Activated naive CD4-positive, alpha-beta T cell treated with Interleukin-2 at 50 U/mL for 16 hours (primary cell): ENCODE measurements around the gene PKP1.

ENCODE experiments used
- DNase-seq: peaks from one replicate; pipeline ENCODE4 v3.0.0-alpha.2; 2020

Gene PKP1

DNA sequence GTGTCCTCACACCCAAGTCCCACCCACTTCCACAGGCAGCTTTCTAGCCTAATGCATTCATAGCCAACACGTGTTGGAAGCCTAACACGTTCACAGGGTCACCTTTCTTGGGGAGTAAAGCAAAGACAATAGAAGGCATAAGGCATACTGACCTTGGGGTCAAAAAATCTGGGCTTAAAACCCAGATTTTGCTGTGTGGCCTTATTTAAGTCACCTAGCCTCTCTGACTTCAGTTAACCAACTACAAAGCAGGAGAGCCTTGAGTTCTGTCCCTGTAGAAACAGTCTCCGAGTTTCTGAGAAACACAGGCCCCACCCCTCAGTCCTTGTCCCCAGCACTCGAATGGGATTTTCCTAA is 92.8 kb downstream of the PKP1 start:
- no peak for DNase-seq

DNA sequence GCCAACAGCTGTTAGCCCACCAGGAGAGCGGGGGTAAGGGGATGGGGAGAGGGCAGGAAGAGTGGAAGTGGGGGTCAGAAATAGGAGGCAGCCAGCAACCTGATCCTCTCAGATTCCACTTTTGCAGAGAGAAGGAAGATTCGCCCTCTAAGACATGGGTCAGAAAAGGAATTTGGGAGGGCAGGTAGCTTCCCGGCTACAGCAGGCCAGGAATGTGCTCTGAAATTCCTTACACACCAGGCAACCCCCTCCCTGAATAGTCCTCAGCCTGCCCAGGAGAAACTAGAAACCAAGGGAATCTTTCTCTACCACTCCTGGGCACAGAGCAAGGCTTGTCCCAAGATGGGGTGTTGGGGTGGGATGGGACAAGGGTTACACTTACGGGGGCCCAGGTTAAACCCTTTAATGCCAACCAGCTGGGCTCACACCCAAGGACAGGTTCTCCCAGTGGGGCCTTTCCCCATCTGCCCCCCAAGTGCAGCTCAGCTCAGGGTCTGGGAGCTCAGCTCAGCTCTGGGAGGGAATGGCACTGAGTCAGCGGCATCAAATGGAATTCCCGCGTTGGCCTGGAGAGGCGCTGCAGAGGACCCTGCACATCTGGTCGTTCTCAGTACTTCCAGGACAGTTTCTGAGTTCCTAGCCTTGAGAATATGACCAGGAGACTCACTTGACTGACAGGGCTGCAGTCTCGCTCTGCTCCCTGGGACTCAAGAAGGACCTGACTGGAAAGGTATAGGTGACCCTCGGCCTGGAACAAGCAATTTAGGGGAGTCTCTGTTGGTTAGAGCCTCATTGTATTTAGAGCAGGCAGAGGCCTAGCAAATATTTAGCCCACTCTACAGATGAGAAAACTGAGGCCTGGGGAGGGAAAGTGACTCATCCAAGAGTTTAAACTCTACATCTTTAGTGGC is 93.4 kb downstream of the PKP1 start:
- DNase-seq: no peak

DNA sequence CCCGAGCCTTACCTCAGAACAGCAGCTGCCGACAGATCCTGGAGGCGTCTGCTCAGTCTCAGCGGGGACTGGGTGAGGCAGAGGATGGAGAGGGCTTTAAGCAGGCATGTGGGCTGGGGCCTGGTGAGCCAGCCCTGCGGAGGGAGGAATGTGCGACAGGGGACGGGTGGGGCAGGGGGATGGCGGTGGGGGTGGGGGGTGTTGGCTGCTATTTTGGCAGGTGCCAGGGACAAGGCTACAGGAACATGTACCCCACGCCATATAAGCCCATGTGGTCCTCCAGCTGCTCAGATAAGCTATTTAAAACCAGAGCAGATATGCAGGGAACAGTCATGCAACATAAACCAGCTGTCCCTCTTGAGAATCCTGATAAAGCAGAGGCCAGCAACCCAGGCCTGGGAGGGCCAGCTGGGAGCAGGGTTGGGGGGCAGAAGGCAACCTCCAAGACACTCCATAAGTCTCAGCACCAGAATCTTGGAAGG is 94.3 kb downstream of the PKP1 start, which contains the start of gene TNNT2:
Gene TNNT2 (minus strand): TSS at position 70 of the 482 bp plus-strand sequence. CDS start 4,426 bp downstream, outside the sequence.
- DNase-seq: no peak

DNA sequence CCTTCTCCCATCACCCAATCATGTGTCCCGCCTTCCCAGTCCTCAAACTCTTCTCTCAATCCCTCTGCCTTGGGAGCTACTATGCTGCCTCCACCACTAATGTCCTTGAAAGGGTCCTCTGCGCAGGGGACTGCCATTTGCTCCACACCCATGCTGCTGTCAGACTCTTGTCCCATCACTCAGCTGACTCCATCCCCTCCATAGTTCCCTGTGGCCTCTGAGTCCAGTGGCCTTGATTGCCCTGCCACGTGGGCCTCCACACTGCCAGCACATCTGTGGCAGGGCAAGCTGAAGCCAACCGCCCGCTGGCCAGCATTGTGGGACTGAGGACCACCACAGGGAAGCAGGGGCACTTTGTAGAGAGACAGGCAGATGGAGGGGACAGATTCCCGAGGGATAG is 95.5 kb downstream of the PKP1 start:
- DNase-seq: no peak

DNA sequence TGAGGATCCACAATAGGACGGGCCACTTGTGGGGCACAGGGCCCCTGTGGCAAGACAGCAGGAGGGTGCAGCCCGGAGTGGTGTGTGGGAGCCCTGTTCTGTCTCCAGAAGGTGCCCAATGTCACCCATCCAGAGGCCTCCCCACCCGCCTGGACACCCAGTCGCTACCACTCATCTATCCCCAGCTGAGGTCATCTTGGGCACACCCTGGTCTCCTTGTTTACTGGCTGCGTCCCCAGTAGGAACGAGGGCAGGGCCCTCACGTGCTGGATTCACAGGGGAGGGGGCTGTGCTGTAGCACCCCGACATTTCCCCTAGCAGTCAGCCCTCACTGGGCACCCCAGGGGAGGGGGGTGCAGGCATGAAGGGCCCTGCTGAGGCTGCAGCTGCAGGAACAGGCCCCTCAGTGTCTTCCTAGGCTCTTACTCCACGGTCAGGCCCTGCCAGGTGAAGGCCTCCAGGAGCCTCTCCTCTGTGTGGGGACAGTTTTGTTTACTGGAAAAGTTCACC is 96.5 kb downstream of the PKP1 start:
- no peak for DNase-seq

DNA sequence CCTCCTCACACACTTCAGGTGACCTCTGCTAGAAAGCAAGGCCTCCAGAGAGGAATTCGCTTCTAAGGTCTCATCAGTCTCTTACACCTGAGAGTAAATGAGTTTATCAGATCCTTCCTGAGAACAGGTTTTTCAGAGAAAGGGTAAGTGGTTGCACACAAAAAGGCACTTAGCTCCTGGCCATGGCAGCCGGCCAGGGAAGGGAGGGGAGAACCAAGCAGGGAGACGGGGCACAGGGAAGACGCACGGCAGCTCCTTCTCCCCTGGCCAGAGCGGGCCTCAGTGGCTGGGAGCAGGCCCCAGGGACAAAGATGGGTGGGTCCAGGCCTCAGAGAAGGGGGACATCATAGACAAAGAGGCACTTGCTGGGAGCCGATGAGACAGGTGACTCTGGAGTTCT is 97.8 kb downstream of the PKP1 start:
- DNase-seq: no peak
